Measurements from ENCODE around the gene TBX3.

Gene TBX3

GRCh38 chr12:114682785-114683708, 928 bp downstream of the TBX3 start:
- DNase-seq = peak; percentile 40

- DNase-seq = no peak
Measured at GRCh38 chr12:114682106-114682784, 1.7 kb downstream of the TBX3 start.

GRCh38 chr12:114681116-114681871, 2.7 kb downstream of the TBX3 start:
- DNase-seq = peak; percentile 56

GRCh38 chr12:114680604-114681069, 3.3 kb downstream of the TBX3 start:
- DNase-seq = no peak

DNA sequence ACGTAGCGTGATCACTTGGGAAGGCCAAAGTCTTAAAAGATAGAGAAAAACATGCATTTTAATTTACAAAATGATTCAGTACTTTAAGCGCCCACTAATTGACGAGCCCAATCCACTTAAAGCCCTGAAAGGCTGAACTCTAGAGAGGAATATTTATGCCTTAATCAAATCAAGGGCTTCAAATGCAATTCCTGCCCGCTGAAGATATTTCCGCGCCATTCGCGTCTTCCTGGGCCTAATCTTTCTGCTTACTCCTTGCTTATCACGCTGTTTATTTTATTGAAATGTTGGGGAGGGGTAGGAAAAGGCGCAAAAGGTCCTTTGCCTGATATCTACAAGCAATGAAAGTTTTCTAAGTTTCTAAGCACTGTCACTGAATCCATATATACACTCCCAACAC, 4.0 kb downstream of the TBX3 start:
- no peak for DNase-seq

GRCh38 chr12:114679452-114679875, 4.5 kb downstream of the TBX3 start:
- peak; percentile 58 for DNase-seq

DNA sequence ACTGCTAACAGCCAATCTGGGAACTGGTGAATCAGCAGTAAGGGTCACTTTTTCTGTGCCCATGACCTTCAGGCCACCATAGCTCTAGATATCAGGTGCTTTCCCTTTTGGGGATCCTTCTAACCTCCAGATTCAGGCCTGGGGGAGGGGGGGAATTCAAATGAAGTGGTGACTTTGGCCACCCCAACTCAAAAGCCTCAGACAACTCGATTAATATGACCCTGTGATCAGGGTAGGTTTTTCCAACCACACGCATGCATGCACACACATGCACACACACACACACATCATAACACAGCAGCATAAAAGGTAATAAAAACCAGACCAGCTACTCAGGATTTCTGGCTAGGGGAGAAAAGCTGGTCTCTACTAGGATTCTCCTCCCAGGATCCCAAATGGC, 5.3 kb downstream of the TBX3 start:
- no peak for DNase-seq

GRCh38 chr12:114678028-114678427, 5.9 kb downstream of the TBX3 start:
- no peak for DNase-seq

DNA sequence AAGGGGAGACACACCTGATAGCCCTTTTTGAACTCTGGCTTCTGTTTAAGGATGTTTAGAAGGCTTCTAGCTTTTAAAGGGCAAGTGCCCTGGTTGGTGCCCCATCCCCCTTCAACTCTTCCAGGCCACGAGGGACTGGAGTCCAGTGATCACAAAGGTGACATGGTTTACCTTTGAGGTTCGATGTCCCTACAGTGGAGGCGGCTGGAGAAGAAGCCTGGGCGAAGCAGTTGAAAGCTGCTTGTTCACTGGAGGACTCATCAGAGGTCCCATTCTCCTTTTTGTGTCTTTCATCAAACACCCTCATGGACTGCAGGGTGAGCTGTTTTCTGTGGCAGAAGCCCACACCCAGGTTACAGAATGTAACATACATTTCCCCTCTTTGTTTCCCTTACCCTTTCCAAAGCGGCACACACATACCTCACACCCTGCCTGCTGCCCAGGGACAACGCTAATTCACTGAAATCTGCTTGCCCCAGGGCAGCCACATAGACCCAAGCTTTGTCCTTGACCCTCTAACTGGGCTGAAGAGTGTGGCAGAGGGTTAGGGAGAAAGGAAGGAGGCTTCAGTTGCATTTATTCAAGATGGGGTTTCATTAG, 7.7 kb downstream of the TBX3 start:
- DNase-seq = no peak

GRCh38 chr12:114674251-114675047, 9.5 kb downstream of the TBX3 start:
- no peak for DNase-seq

DNA sequence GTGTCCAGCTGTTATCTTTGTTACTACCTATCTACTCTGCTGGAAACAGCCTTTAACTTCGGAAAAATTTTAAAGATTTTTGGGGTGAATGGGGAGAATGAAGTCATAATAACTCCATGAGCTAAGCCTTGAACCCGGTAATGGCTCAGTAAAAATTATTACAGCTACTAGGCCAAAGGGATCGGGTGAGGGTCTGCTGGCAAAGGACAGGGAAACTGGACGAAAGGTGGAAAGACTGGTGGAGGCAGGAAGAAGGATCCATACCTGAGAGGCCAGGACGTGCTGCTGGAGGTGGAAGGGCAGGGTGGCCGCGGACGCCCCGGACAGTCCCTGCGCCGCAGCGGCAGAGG, 10.1 kb downstream of the TBX3 start:
- DNase-seq = no peak

- DNase-seq = peak; percentile 81
Measured at GRCh38 chr12:114673169-114673833, 10.7 kb downstream of the TBX3 start.

DNA sequence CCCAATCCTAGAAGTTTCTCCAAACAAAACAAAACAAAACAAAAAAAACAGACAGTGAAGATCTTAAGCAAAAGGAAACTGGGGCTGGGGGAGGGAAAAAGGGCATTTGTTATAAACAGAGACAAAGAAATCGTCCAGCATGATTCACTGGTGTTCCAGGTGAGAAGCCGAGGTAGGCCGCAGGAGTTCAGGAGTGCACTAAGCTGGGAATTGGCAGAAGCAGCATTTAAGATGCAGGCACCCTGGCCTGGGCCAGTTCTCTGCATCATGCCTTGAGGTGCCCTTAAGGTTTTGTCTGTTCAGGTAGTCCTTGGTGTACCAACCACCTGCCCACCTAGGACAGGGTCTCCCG, 11.2 kb downstream of the TBX3 start:
- no peak for DNase-seq

- peak; percentile 58 for DNase-seq
Measured at GRCh38 chr12:114671443-114672411, 12.2 kb downstream of the TBX3 start.

DNA sequence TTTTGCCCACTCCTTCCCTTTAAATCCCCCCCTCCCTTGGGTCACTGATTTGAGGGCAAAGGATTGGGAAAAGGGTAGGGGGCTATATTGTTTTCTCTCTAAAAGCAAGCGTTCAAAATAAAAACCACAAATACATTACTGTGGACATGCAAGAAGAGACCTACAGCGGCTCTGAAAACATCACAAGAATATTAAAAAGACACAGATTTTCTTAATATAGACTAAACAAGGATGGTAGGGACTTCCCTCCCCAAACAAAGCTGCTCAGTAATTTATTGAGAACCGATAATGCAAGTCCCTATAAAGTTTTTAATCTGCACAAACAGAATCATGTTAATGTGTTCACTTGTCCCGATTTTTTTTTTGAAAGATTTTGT, 12.9 kb downstream of the TBX3 start:
- no peak for DNase-seq

GRCh38 chr12:114670291-114670980, 13.5 kb downstream of the TBX3 start:
- DNase-seq = no peak

- DNase-seq = peak; percentile 55
Measured at GRCh38 chr12:114669401-114670290, 14.3 kb downstream of the TBX3 start.

- DNase-seq = no peak
Measured at GRCh38 chr12:114668886-114669288, 15.1 kb downstream of the TBX3 start.

All from fibroblast of skin of scalp (primary cell).